Neural cell (in vitro differentiated cells): ENCODE measurements around the gene YWHAQ. TPM values are rescaled to one million over a fixed set of nuclear protein-coding genes. Genes with fewer than 3 reads are reported as not detected.

Experiments used
- polyA plus RNA-seq: library from polyadenylated mRNA; depleted of rRNA; stranded (reverse); fragments of >200 nt; gene quantifications from 2 replicates; pipeline ENCODE4 v1.2.3, GENCODE V29; 2014
- small RNA-seq, 3 experiments: library from RNA; depleted of rRNA; stranded (forward); fragments of <200 nt; gene quantifications; one replicate each; pipeline ENCODE3, GENCODE V24; 2012

The YWHAQ gene
- polyA plus RNA-seq, 1 donor from 2014 or later, result 1,446 TPM

Small RNAs within 50 kb of the gene (small RNA-seq; reads per million reads assigned to genes)
- gene RF00019, result 0 to 1.2 (median 0) reads per million in 3 experiments

Other genes starting within 250 kb of the YWHAQ start
- 98.0 TPM in 2 replicates for gene ITGB1BP1, start 207.5 kb downstream of the YWHAQ start, polyA plus RNA-seq
- 54.3 and 56.0 TPM in 2 replicates for gene CPSF3, start 207.3 kb downstream of the YWHAQ start, polyA plus RNA-seq
- 33.0 and 44.2 TPM in 2 replicates for gene IAH1, start 156.4 kb downstream of the YWHAQ start, polyA plus RNA-seq
- 32.3 and 32.6 TPM in 2 replicates for gene ADAM17, start 75.2 kb downstream of the YWHAQ start, polyA plus RNA-seq
- gene TAF1B, start 212.5 kb upstream of the YWHAQ start, polyA plus RNA-seq, result 8.7 and 11.2 TPM in 2 replicates